ENCODE measurements around the gene UBE2D2. TPM values are rescaled to one million over a fixed set of nuclear protein-coding genes. Genes with fewer than 3 reads are reported as not detected.

UBE2D2 gene
- total and polyA plus RNA-seq, 10 of the 15 experiments (the other 5 are each of a cell fraction or from before 2014, with no cell fraction given): 58.6 to 245 (median 128) TPM

DNA sequence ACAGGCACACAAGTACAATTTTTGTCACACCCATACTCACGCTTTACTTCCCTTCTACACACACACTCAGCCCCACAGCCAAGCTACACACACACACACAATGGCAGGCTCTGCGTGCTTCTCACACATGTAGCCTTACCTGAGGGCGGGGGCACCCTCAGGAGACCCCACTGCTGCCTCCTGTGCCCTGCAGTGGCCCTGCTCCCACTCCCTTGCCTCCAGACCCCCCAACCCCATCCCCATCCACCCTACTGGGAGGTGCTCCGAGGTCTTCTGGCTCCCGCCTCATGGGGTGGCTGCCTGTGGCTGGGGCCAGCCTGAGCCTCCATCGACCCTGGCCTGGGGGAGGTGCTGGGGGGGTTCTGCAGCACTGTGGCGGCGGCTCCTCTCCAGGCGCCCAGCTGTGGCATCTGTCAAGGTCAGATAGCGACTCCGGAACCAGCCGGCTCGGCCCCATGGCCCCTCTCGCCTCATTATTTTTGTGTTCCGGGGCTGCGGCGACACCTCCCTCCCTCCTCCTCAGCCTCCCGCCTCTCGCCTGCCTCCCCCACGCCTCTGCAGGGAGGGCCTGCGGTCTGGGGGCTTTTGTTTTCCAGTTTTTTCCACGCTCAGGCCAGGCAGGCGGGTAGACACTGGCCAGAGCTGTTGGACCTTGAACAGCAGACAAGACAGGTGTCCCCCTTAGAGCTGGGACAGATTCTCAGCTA is 108.7 kb downstream of the UBE2D2 start (continued):
- TF ChIP-seq ELK1 (IDR thresholded peaks at IDR 0.05; ENCODE audit: low read depth, low read length) (no peak), MTA2 (IDR thresholded peaks at IDR 0.05; ENCODE audit: low read depth) (peak; percentile 39), NFYA (IDR thresholded peaks at IDR 0.05; ENCODE audit: borderline replicate concordance, low read depth, low read length) (no peak), ZNF217 (IDR thresholded peaks at IDR 0.05) (no peak; the same call in 1 of the 2 replicates), SMAD5 (IDR thresholded peaks at IDR 0.05; ENCODE audit: low read depth) (no peak), ASH2L (IDR thresholded peaks at IDR 0.05; ENCODE audit: borderline replicate concordance, low read depth) (no peak)
- TF ChIP-seq, protein P1, sequence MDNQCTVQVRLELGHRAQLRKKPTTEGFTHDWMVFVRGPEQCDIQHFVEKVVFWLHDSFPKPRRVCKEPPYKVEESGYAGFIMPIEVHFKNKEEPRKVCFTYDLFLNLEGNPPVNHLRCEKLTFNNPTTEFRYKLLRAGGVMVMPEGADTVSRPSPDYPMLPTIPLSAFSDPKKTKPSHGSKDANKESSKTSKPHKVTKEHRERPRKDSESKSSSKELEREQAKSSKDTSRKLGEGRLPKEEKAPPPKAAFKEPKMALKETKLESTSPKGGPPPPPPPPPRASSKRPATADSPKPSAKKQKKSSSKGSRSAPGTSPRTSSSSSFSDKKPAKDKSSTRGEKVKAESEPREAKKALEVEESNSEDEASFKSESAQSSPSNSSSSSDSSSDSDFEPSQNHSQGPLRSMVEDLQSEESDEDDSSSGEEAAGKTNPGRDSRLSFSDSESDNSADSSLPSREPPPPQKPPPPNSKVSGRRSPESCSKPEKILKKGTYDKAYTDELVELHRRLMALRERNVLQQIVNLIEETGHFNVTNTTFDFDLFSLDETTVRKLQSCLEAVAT (IDR thresholded peaks at IDR 0.05): 0 out of 2 replicates have a peak, but pooled peaks have one; percentile 5
